Activated T-cell treated with anti-CD3 and anti-CD28 coated beads, Interleukin-2, amount 50 U/mL, for 4 hours (primary cell): ENCODE results near the gene BICDL1. TPM values are rescaled to one million over a fixed set of nuclear protein-coding genes. Genes with fewer than 3 reads are reported as not detected.
A peak's percentile ranks its signal among the peaks of the same experiment; 100 is the strongest.

Source experiments
- ATAC-seq, 2 donors: fragments of 200-7000 bp; cut with Tn5 transposase; one replicate each; pipeline ENCODE4 v1.10.0; 2021
- DNase-seq: peaks from one replicate; pipeline ENCODE4 v3.0.0-alpha.2; 2020
- H3K27me3 Mint-ChIP-seq: one replicate; pipeline ENCODE4 v1.8.0; 2021; ENCODE audit warnings: low read depth, mixed read lengths
- H3K36me3 Mint-ChIP-seq: one replicate; pipeline ENCODE4 v1.8.0; 2022; ENCODE audit warnings: mixed read lengths; ENCODE audit not compliant: insufficient read depth
- H3K4me1 Mint-ChIP-seq: one replicate; pipeline ENCODE4 v1.8.0; 2021; ENCODE audit warnings: low read depth, mixed read lengths
- H3K4me3 Mint-ChIP-seq: one replicate; pipeline ENCODE4 v1.8.0; 2021; ENCODE audit warnings: mild to moderate bottlenecking, moderate library complexity, mixed read lengths
- H3K9me3 Mint-ChIP-seq: one replicate; pipeline ENCODE4 v1.8.0; 2021; ENCODE audit warnings: mixed read lengths
- total RNA-seq, 3 donors: library from RNA; stranded (reverse); gene quantifications; one replicate each; pipeline ENCODE4 v1.2.1, GENCODE V29; 2021

Gene BICDL1
- total RNA-seq, 3 donors from 2014 or later = 121 to 152 (median 130) TPM

- no peaks in the 10 kb centered on the region for H3K27me3 Mint-ChIP-seq
- H3K4me3 Mint-ChIP-seq = no peak overlapping the region
- H3K9me3 Mint-ChIP-seq = no peaks in the 10 kb centered on the region
- H3K36me3 Mint-ChIP-seq = peaks cover 52% of the 10 kb centered on the region
- ATAC-seq (no peak), DNase-seq (no peak)
- peaks cover 7% of the 10 kb centered on the region for H3K4me1 Mint-ChIP-seq
Observed at GRCh38 chr12:120069278-120069677, 80.2 kb downstream of the BICDL1 start.

GRCh38 chr12:120071493-120072020 lies 82.5 kb downstream of the BICDL1 start:
- Mint-ChIP-seq H3K4me3 (no peak overlapping the region), H3K36me3 (peaks cover 48% of the 10 kb centered on the region), H3K27me3 (no peaks in the 10 kb centered on the region), H3K4me1 (peaks cover 17% of the 10 kb centered on the region), H3K9me3 (no peaks in the 10 kb centered on the region)
- DNase-seq (no peak), ATAC-seq (no peak)

DNA sequence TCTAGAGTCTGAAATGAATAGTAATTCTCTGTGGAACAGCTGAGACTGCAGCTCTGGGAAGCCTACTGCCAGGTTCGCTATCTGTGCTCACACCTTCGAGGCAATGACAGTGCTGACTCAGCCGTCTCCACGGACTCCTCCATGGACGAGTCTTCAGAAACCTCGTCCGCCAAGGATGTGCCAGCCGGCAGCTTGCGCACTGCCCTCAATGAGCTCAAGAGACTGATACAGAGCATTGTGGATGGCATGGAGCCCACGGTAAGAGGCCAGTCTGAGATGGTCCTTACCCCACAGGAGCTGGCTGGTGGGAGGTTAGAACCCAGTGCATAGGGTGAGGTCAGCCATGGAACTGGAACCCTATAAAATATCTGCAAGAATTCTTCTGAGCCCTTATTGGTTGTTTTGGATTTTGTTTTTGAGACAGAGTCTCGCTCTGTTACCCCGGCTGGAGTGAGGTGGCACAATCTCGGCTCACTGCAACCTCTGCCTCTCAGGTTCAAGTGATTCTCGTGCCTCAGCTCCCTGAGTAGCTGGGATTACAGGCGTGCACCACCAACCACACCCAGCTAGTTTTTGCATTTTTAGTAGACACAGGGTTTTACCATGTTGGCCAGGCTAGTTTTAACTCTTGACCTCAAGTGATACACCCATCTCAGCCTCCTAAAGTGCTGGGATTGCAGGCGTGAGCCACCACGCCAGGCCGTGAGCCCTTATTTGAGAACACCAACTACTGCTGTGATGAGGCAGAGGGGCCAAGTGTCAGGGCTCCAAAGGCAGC lies 83.6 kb downstream of the BICDL1 start:
- DNase-seq (no peak), ATAC-seq (no peak)
- Mint-ChIP-seq H3K36me3 (peaks cover 42% of the 10 kb centered on the region), H3K9me3 (no peaks in the 10 kb centered on the region), H3K27me3 (no peaks in the 10 kb centered on the region), H3K4me3 (no peak overlapping the region), H3K4me1 (peaks cover 17% of the 10 kb centered on the region)

GRCh38 chr12:120075034-120075616 lies 86.1 kb downstream of the BICDL1 start:
- Mint-ChIP-seq H3K27me3 (no peaks in the 10 kb centered on the region), H3K4me1 (peaks cover 29% of the 10 kb centered on the region), H3K9me3 (no peaks in the 10 kb centered on the region), H3K4me3 (no peak overlapping the region), H3K36me3 (peaks cover 45% of the 10 kb centered on the region)
- DNase-seq = no peak
- no peak for ATAC-seq

GRCh38 chr12:120076651-120077050 lies 87.6 kb downstream of the BICDL1 start:
- H3K9me3 Mint-ChIP-seq = no peaks in the 10 kb centered on the region
- no peaks in the 10 kb centered on the region for H3K27me3 Mint-ChIP-seq
- ATAC-seq (no peak), DNase-seq (no peak)
- no peak overlapping the region for H3K4me3 Mint-ChIP-seq
- peaks cover 43% of the 10 kb centered on the region for H3K36me3 Mint-ChIP-seq
- H3K4me1 Mint-ChIP-seq = peaks cover 29% of the 10 kb centered on the region

DNA sequence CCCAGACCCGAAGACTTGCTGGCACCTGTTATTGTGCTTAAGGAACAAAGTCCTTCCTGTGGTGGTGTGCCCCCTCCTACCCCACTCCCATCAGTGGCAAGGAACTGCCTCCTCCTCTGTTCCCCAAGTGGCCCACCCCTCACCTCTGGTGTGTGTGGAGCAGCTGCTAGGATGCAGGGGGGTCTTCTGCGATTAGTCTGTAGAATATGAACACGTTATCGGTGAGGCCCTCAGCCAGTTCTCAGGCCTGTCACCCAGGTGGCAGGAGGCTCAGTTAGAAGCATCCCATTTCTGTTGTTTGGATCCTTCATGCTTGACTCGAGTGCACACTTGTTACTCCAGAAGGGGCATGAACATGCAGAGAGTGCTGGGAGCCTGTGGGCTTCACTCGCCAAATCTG lies 88.2 kb downstream of the BICDL1 start:
- Mint-ChIP-seq H3K36me3 (peaks cover 45% of the 10 kb centered on the region), H3K4me1 (peaks cover 29% of the 10 kb centered on the region), H3K4me3 (no peak overlapping the region), H3K9me3 (no peaks in the 10 kb centered on the region), H3K27me3 (no peaks in the 10 kb centered on the region)
- DNase-seq (no peak), ATAC-seq (no peak)

DNA sequence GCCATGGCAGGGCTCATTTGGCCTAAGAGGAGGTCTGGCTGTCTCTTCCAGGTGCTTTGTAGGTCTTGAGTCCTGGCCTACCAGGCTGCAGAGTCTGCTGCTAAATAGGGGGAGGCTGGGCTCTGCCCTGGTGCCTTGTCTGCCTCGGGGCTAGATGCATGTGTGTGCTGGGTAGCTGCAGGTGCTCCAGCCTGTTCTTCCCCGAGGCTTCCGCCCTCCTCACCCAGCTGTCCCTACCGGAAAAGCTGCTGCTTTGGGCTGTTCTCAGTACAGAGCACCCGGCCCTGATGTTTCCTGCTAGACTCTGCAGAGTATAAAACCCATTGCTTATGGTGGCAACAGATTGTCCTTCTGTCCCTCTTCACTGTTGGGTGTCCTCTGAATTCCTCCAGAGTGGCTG lies 89.8 kb downstream of the BICDL1 start:
- Mint-ChIP-seq H3K27me3 (no peaks in the 10 kb centered on the region), H3K36me3 (peaks cover 32% of the 10 kb centered on the region), H3K4me1 (peaks cover 25% of the 10 kb centered on the region), H3K9me3 (no peaks in the 10 kb centered on the region), H3K4me3 (no peak overlapping the region)
- ATAC-seq = peak; percentile 28 to 57
- DNase-seq = no peak

DNA sequence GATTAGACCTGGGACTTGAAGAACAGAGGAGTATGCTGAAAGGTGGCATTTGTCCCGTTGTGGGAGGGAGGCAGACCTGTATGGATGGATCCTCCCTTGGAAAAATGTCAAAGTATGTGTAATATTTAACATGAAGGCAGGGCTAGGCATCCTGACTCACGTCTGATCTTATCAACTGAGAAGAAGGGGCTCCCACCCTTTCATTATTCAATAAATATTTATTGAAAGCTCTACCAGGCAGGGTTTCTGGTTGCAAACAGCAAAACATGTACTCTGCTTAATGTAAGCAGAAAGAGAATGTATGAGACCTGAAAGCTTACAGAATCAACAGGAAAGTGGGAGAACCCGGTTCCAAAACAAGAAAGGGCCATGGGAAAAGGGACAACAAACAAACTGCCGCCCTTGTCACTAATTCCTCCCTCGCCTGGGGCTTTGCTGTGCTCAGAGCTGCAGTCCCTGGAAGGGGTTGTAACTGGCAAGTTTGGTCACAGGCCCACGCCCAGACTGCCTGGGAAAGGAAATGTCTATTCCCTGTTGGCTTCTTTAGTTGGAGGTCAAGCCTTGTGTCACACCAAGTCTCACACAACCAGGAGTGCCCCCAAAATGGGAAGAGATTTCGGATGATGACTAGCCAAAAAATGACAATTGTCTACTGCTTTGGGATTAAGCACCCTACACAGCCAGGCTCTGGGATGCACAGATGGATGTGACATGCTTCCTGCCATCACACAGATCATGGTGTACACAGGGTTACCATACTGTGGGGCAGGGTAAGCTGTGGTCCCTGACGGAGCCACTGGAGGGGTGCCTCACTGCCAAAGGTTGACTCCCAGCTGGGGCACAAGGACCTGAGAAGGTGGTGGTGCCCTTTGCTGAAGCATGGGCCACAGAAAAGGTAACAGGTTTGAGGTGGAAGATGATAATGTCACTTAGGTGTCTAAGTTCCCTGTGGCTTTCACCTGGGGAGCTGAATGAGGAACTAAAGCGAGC lies 90.7 kb downstream of the BICDL1 start:
- peaks cover 33% of the 10 kb centered on the region for H3K36me3 Mint-ChIP-seq
- no peaks in the 10 kb centered on the region for H3K9me3 Mint-ChIP-seq
- H3K4me3 Mint-ChIP-seq = no peak overlapping the region
- peak in 1 of 2 donors; percentile 13 for ATAC-seq
- peaks cover 24% of the 10 kb centered on the region for H3K4me1 Mint-ChIP-seq
- H3K27me3 Mint-ChIP-seq = no peaks in the 10 kb centered on the region
- no peak for DNase-seq

GRCh38 chr12:120081641-120082040 lies 92.6 kb downstream of the BICDL1 start:
- H3K4me1 Mint-ChIP-seq = peaks cover 35% of the 10 kb centered on the region
- H3K9me3 Mint-ChIP-seq = no peaks in the 10 kb centered on the region
- no peak for DNase-seq
- no peak for ATAC-seq
- H3K4me3 Mint-ChIP-seq = no peak overlapping the region
- peaks cover 30% of the 10 kb centered on the region for H3K36me3 Mint-ChIP-seq
- no peaks in the 10 kb centered on the region for H3K27me3 Mint-ChIP-seq

GRCh38 chr12:120085920-120086645 lies 97.0 kb downstream of the BICDL1 start:
- no peak for ATAC-seq
- DNase-seq = no peak
- peak overlapping the region; percentile 70 for H3K4me3 Mint-ChIP-seq
- peaks cover 32% of the 10 kb centered on the region for H3K4me1 Mint-ChIP-seq
- no peaks in the 10 kb centered on the region for H3K27me3 Mint-ChIP-seq
- H3K36me3 Mint-ChIP-seq = peaks cover 32% of the 10 kb centered on the region
- no peaks in the 10 kb centered on the region for H3K9me3 Mint-ChIP-seq

DNA sequence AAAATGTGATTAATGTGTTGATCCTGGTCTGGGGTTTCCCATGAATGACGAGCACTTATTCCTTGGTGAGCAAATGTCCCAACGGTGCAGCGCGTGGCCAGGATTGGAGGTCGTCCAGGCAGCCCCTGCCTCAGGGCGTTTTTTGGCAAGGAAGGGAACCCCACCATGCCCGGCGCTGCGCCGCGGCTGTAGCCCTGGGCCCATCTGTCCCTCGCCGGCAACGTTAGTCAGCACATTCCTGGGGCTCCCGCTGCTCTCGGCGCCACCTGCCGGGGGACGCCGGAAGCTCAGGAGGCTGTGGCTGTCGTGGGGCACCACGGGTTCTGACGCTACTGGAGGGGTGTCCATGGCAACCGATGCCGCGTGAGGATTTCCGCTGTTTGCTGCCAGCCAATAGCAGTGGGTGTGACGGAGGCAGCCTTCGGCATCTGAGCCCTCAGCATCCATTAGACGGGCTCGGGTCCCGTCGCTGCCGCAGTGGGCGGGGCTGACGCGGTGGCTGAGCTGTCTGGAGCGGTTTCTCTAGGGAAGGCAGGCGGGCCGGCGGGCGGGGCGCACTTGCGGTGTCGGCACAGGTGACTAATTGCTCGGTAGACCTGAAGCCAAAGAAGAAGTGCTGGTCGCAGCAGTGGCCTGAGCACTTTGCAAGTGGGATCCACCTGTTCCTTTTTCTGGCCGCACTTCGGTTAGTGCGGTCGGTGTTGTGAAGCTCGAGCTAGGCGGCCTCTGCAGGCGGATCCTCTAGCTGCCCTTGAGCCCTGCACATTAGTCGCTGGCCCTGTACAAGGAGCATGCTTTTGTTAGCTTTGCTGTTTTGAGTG lies 98.0 kb downstream of the BICDL1 start:
- peak overlapping the region; percentile 70 for H3K4me3 Mint-ChIP-seq
- no peaks in the 10 kb centered on the region for H3K27me3 Mint-ChIP-seq
- no peaks in the 10 kb centered on the region for H3K9me3 Mint-ChIP-seq
- peaks cover 32% of the 10 kb centered on the region for H3K4me1 Mint-ChIP-seq
- H3K36me3 Mint-ChIP-seq = peaks cover 31% of the 10 kb centered on the region
- ATAC-seq (peak; percentile 96 to 98), DNase-seq (peak; percentile 99)

GRCh38 chr12:120089105-120089504 lies 100.1 kb downstream of the BICDL1 start:
- Mint-ChIP-seq H3K27me3 (no peaks in the 10 kb centered on the region), H3K4me1 (peaks cover 33% of the 10 kb centered on the region), H3K36me3 (peaks cover 32% of the 10 kb centered on the region), H3K4me3 (no peak overlapping the region), H3K9me3 (no peaks in the 10 kb centered on the region)
- no peak for DNase-seq
- no peak for ATAC-seq

- H3K4me1 Mint-ChIP-seq = peaks cover 27% of the 10 kb centered on the region
- no peaks in the 10 kb centered on the region for H3K9me3 Mint-ChIP-seq
- H3K36me3 Mint-ChIP-seq = peaks cover 28% of the 10 kb centered on the region
- H3K27me3 Mint-ChIP-seq = no peaks in the 10 kb centered on the region
- no peak overlapping the region for H3K4me3 Mint-ChIP-seq
- no peak for DNase-seq
- no peak for ATAC-seq
Observed at GRCh38 chr12:120089796-120090195, 100.8 kb downstream of the BICDL1 start.
